Mesothelial cell of epicardium (in vitro differentiated cells): ENCODE results near the gene RYR2. TPM values are rescaled to one million over a fixed set of nuclear protein-coding genes. Genes with fewer than 3 reads are reported as not detected.

Experiments
- DNase-seq, 2 experiments: peaks; one replicate each; pipeline ENCODE4 v3.0.0; 2021; ENCODE audit warnings: low spot score in 2 of 2; ENCODE audit not compliant: unreplicated experiment in 2 of 2
- H3K27ac Mint-ChIP-seq: 2 replicates; pipeline ENCODE4 v1.8.0; 2021; ENCODE audit warnings: mixed read lengths
- H3K27me3 Mint-ChIP-seq: 2 replicates; pipeline ENCODE4 v1.8.0; 2021; ENCODE audit warnings: low read depth, mixed read lengths
- H3K36me3 Mint-ChIP-seq: 2 replicates; pipeline ENCODE4 v1.8.0; 2021; ENCODE audit warnings: mixed read lengths
- H3K4me1 Mint-ChIP-seq: 2 replicates; pipeline ENCODE4 v1.8.0; 2021; ENCODE audit warnings: mixed read lengths
- H3K4me3 Mint-ChIP-seq: 2 replicates; pipeline ENCODE4 v1.8.0; 2021; ENCODE audit warnings: mild to moderate bottlenecking, moderate library complexity, mixed read lengths
- H3K9me3 Mint-ChIP-seq: 2 replicates; pipeline ENCODE4 v1.8.0; 2021; ENCODE audit warnings: mixed read lengths
- total RNA-seq: library from RNA; stranded (reverse); gene quantifications from 3 replicates; pipeline ENCODE4 v1.2.1, GENCODE V29; 2021
- TF ChIP-seq, protein P1 (sequence below): fragments of 200-600 bp; sonication (generic); IDR thresholded peaks from one replicate; pipeline ENCODE4 v1.5.0; 2021; ENCODE audit warnings: antibody characterized with exemption; ENCODE audit not compliant: unreplicated experiment

Gene RYR2
- total RNA-seq, 1 donor from 2014 or later: 6.1 TPM

DNA sequence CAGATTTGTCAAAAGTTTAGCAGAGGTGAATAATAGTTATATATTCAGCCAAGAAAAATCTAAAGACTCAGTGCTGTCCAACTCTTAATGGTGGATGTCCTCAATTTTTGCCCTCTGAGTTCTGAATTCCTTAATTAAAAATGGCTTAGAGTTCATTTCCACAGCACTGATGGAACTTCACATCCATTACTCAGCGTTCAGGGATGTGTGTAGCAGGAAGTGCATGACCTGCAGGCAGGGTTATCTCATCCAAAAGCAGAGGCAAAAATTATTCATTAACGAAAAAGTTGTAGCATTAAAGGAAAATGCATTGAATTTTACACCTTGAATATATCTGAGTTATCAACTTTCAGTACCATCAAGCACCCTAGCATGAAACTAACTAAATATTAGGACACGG is 752.1 kb downstream of the RYR2 start:
- no peaks in the 10 kb centered on the region for H3K4me1 Mint-ChIP-seq
- H3K27me3 Mint-ChIP-seq: no peaks in the 10 kb centered on the region
- no peak overlapping the region for H3K27ac Mint-ChIP-seq
- DNase-seq: no peak
- no peaks in the 10 kb centered on the region for H3K9me3 Mint-ChIP-seq
- TF ChIP-seq, protein P1, sequence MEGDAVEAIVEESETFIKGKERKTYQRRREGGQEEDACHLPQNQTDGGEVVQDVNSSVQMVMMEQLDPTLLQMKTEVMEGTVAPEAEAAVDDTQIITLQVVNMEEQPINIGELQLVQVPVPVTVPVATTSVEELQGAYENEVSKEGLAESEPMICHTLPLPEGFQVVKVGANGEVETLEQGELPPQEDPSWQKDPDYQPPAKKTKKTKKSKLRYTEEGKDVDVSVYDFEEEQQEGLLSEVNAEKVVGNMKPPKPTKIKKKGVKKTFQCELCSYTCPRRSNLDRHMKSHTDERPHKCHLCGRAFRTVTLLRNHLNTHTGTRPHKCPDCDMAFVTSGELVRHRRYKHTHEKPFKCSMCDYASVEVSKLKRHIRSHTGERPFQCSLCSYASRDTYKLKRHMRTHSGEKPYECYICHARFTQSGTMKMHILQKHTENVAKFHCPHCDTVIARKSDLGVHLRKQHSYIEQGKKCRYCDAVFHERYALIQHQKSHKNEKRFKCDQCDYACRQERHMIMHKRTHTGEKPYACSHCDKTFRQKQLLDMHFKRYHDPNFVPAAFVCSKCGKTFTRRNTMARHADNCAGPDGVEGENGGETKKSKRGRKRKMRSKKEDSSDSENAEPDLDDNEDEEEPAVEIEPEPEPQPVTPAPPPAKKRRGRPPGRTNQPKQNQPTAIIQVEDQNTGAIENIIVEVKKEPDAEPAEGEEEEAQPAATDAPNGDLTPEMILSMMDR: no peak
- H3K36me3 Mint-ChIP-seq: no peaks in the 10 kb centered on the region
- H3K4me3 Mint-ChIP-seq: no peak overlapping the region

DNA sequence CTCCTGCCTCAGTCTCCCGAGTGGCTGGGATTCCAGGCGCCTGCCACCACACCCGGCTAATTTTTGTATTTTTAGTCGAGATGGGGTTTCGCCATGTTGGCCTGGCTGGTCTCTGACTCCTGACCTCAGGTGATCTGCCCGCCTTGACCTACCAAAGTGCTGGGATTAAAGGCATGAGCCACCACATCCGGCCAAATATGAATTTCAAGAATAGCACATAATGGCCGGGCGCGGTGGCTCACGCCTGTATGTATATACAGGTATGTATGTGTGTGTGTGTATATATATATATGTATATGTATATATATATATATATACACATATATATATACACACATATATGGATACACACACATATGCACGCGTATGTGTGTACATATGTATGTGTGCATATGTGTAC is 753.6 kb downstream of the RYR2 start:
- TF ChIP-seq, protein P1: no peak
- H3K27me3 Mint-ChIP-seq: no peaks in the 10 kb centered on the region
- H3K27ac Mint-ChIP-seq: no peak overlapping the region
- no peak overlapping the region for H3K4me3 Mint-ChIP-seq
- no peaks in the 10 kb centered on the region for H3K9me3 Mint-ChIP-seq
- no peaks in the 10 kb centered on the region for H3K36me3 Mint-ChIP-seq
- H3K4me1 Mint-ChIP-seq: no peaks in the 10 kb centered on the region
- DNase-seq: no peak

- Mint-ChIP-seq H3K4me3 (no peak overlapping the region), H3K9me3 (no peaks in the 10 kb centered on the region), H3K27me3 (no peaks in the 10 kb centered on the region), H3K4me1 (peaks cover 4% of the 10 kb centered on the region), H3K27ac (no peak overlapping the region), H3K36me3 (peaks cover 3% of the 10 kb centered on the region)
- no peak for DNase-seq
- TF ChIP-seq, protein P1: no peak
Observed at GRCh38 chr1:237799762-237800474, 757.9 kb downstream of the RYR2 start.

GRCh38 chr1:237804516-237804915 is 762.5 kb downstream of the RYR2 start:
- Mint-ChIP-seq H3K27me3 (no peaks in the 10 kb centered on the region), H3K9me3 (no peaks in the 10 kb centered on the region), H3K4me3 (no peak overlapping the region), H3K27ac (no peak overlapping the region), H3K36me3 (peaks cover 3% of the 10 kb centered on the region), H3K4me1 (peaks cover 4% of the 10 kb centered on the region)
- TF ChIP-seq, protein P1: no peak
- no peak for DNase-seq

DNA sequence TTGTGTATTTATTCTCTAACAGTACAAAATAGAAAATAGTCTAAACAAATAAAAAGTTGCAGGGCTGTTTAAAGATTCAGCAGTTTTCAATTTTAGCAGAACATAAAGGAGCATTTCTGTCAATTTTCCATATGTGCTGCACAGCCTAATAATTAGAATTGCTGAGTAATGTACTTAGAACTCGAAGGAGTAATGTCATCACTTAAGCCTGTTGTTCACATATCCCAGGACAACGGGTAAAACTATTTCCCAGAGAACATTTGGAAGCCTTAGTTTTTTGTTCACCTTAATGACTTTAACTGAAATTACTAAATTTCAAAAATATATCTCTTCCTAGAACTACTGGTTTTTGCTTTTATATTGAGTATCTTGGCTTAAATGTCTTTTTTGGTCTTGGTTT is 767.1 kb downstream of the RYR2 start:
- no peak overlapping the region for H3K27ac Mint-ChIP-seq
- H3K27me3 Mint-ChIP-seq: no peaks in the 10 kb centered on the region
- no peaks in the 10 kb centered on the region for H3K9me3 Mint-ChIP-seq
- TF ChIP-seq, protein P1: no peak
- no peaks in the 10 kb centered on the region for H3K4me1 Mint-ChIP-seq
- no peak overlapping the region for H3K4me3 Mint-ChIP-seq
- DNase-seq: no peak
- H3K36me3 Mint-ChIP-seq: no peaks in the 10 kb centered on the region

GRCh38 chr1:237811633-237812032 is 769.6 kb downstream of the RYR2 start:
- no peaks in the 10 kb centered on the region for H3K4me1 Mint-ChIP-seq
- no peak for DNase-seq
- no peaks in the 10 kb centered on the region for H3K36me3 Mint-ChIP-seq
- H3K27ac Mint-ChIP-seq: no peak overlapping the region
- H3K9me3 Mint-ChIP-seq: no peaks in the 10 kb centered on the region
- H3K27me3 Mint-ChIP-seq: no peaks in the 10 kb centered on the region
- H3K4me3 Mint-ChIP-seq: no peak overlapping the region
- TF ChIP-seq, protein P1: no peak
